Parathyroid adenoma (tissue), 2 donors: ENCODE measurements around the gene TSPAN4.
A peak's percentile ranks its signal among the peaks of the same experiment; 100 is the strongest.

Source experiments
- H2AFZ ChIP-seq: fragments of 300-600 bp; sonication (generic); one replicate; pipeline ENCODE4 v1.7.0; 2017; ENCODE audit warnings: antibody characterized with exemption, mild to moderate bottlenecking
- H3K27ac ChIP-seq: fragments of 300-600 bp; sonication (generic); one replicate; pipeline ENCODE4 v1.7.0; 2017
- H3K27me3 ChIP-seq: fragments of 300-600 bp; sonication (generic); one replicate; pipeline ENCODE4 v1.7.0; 2017; ENCODE audit warnings: low read length; ENCODE audit not compliant: control insufficient read depth, insufficient read depth
- H3K36me3 ChIP-seq: fragments of 300-600 bp; sonication (generic); one replicate; pipeline ENCODE4 v1.7.0; 2017; ENCODE audit warnings: low read length; ENCODE audit not compliant: control insufficient read depth, insufficient read depth
- H3K4me1 ChIP-seq: fragments of 300-600 bp; sonication (generic); one replicate; pipeline ENCODE4 v1.7.0; 2017; ENCODE audit warnings: control low read depth
- H3K4me2 ChIP-seq: fragments of 300-600 bp; sonication (generic); one replicate; pipeline ENCODE4 v1.7.0; 2017; ENCODE audit warnings: low read length
- H3K4me3 ChIP-seq: fragments of 300-600 bp; sonication (generic); one replicate; pipeline ENCODE4 v1.7.0; 2017; ENCODE audit warnings: low read depth, low read length
- H3K79me2 ChIP-seq: fragments of 300-600 bp; sonication (generic); one replicate; pipeline ENCODE4 v1.7.0; 2017; ENCODE audit warnings: control low read depth
- H3K9ac ChIP-seq: fragments of 300-600 bp; sonication (generic); one replicate; pipeline ENCODE4 v1.7.0; 2017; ENCODE audit warnings: mild to moderate bottlenecking
- H3K9me3 ChIP-seq: fragments of 300-600 bp; sonication (generic); one replicate; pipeline ENCODE4 v1.7.0; 2017; ENCODE audit warnings: low read length; ENCODE audit not compliant: control insufficient read depth
- CTCF ChIP-seq: fragments of 300-600 bp; sonication (generic); IDR thresholded peaks from one replicate; pipeline ENCODE4 v1.7.0; 2017; ENCODE audit warnings: antibody characterized with exemption, mild to moderate bottlenecking
- donor health status: primary hyperparathyroidism.

Gene TSPAN4

GRCh38 chr11:838441-839279, 4.0 kb upstream of the TSPAN4 start:
- no peaks in the 10 kb centered on the region for H3K36me3 ChIP-seq
- peaks cover 3% of the 10 kb centered on the region for H3K4me1 ChIP-seq
- no peak overlapping the region for H3K4me3 ChIP-seq
- H3K27ac ChIP-seq: no peak overlapping the region
- no peaks in the 10 kb centered on the region for H3K79me2 ChIP-seq
- H3K9me3 ChIP-seq: no peaks in the 10 kb centered on the region
- H3K4me2 ChIP-seq: no peak overlapping the region
- H3K9ac ChIP-seq: no peak overlapping the region
- TF ChIP-seq CTCF: no peak
- H3K27me3 ChIP-seq: no peaks in the 10 kb centered on the region
- H2AFZ ChIP-seq: no peak overlapping the region

DNA sequence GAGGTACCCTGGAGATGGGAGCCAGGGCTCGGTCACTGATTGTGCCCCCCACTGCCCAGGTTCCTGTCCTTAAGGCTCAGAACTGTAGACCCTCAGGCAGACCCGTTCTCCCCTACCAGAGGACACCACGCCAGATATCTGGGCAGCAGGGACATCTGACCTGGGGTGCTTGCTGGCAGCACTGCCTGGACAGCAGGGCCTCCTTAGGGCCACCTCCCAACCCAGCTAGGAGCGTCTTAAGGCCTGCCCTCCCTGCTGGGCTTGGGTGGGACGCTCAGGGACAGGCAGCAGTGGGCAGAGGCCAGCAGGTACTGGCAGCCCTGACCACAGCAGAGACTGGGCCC, 3.4 kb upstream of the TSPAN4 start:
- no peaks in the 10 kb centered on the region for H3K9me3 ChIP-seq
- no peaks in the 10 kb centered on the region for H3K36me3 ChIP-seq
- no peak overlapping the region for H3K9ac ChIP-seq
- H3K79me2 ChIP-seq: no peaks in the 10 kb centered on the region
- no peak for TF ChIP-seq CTCF
- peaks cover 3% of the 10 kb centered on the region for H3K4me1 ChIP-seq
- H3K27ac ChIP-seq: no peak overlapping the region
- no peaks in the 10 kb centered on the region for H3K27me3 ChIP-seq
- H2AFZ ChIP-seq: no peak overlapping the region
- no peak overlapping the region for H3K4me3 ChIP-seq
- no peak overlapping the region for H3K4me2 ChIP-seq

GRCh38 chr11:839875-840617, 2.6 kb upstream of the TSPAN4 start:
- no peaks in the 10 kb centered on the region for H3K9me3 ChIP-seq
- H2AFZ ChIP-seq: no peak overlapping the region
- no peak overlapping the region for H3K27ac ChIP-seq
- no peaks in the 10 kb centered on the region for H3K36me3 ChIP-seq
- no peak overlapping the region for H3K4me2 ChIP-seq
- peaks cover 3% of the 10 kb centered on the region for H3K4me1 ChIP-seq
- no peaks in the 10 kb centered on the region for H3K27me3 ChIP-seq
- no peak for TF ChIP-seq CTCF
- no peak overlapping the region for H3K9ac ChIP-seq
- no peaks in the 10 kb centered on the region for H3K79me2 ChIP-seq
- H3K4me3 ChIP-seq: no peak overlapping the region

DNA sequence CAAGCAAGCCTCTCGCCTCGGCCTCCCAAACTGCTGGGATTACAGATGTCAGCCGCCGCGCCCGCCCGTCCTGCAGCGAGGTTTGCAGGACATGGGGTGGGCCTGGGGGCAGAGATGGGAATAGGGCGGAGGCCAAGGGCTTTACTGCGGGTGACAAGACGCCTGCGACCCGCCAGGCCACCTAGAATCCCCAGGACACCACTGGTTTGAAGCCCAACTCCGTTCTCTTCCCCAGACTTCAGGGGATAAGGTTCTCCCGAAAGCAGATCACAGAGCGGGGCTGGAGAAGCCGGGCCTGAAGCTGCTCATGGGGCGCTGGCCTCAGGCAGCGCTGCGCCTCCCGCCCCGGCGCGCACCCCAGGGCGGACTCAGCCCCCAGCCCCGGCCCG, 677 bp upstream of the TSPAN4 start:
- H3K27me3 ChIP-seq: no peaks in the 10 kb centered on the region
- TF ChIP-seq CTCF: no peak
- H3K9ac ChIP-seq: no peak overlapping the region
- no peaks in the 10 kb centered on the region for H3K36me3 ChIP-seq
- peaks cover 3% of the 10 kb centered on the region for H3K4me1 ChIP-seq
- H3K79me2 ChIP-seq: no peaks in the 10 kb centered on the region
- peak overlapping the region; percentile 71 for H3K4me2 ChIP-seq
- H3K27ac ChIP-seq: peak overlapping the region; percentile 90
- H3K9me3 ChIP-seq: no peaks in the 10 kb centered on the region
- peak overlapping the region; percentile 68 for H3K4me3 ChIP-seq
- peak overlapping the region; percentile 94 for H2AFZ ChIP-seq
